Measurements from ENCODE around the gene GRIN2A.
"Not testable (repeated sequence)": the region's sequence is repeated elsewhere in the genome, so short reads cannot be mapped to it uniquely, and the experiment has no call there.

GRIN2A gene

DNA sequence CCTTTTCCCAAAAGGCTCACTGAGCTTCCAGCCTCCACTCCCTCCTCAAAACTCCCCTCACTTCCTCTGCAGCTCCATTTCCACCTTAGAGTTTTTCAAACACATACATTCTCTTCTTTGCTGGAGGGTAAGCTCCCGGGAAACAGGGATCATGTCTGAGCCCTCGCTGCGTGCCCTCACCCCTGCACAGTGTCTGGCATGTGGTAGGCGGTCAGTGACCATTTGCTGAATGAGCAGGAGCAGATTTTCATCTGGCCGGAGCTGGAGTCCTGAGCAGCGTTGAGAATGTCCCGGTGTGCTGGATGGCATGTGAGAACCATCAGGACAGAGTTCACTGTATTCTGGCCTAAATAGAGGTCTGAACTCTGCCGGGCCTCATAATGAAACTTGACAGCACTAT, 274.5 kb downstream of the GRIN2A start:
- DNase-seq, result no peak

DNA sequence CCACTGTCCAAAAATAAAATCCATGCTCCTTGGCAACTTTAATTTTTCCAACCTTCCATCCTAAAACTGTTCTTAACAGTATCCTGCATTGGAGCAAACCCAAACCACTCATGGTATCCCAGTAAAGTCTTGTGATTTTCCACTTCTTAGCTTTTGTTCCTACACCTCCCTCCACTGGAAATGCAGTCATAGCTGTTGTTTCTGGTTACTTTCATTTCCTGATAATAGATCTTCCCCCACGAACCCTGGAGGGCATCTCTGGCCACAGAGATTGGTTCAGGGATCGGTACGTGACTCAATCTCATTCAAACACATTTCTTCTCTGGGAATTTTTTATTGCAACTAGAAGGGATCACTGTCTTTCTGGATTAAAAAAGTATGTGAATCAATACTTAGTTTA, 276.0 kb downstream of the GRIN2A start:
- no peak for DNase-seq

DNA sequence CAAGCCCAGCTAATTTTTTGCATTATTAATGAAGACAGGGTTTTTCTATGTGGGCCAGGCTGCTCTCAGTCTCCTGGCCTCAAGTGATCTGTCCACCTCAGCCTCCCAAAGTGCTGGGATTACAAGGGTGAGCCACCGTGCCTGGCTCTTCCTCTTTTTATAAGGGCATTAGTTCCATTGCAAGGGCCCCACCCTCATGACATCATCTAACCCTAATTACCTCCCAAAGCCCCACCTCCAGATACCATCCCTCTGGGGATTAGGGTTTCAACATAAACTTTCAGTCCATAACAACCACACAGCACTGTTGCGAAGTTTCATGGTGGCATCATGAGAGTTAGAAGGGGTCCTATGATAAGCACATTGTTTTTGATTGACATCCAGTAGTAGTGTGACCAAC, 277.7 kb downstream of the GRIN2A start:
- DNase-seq, result no peak

DNA sequence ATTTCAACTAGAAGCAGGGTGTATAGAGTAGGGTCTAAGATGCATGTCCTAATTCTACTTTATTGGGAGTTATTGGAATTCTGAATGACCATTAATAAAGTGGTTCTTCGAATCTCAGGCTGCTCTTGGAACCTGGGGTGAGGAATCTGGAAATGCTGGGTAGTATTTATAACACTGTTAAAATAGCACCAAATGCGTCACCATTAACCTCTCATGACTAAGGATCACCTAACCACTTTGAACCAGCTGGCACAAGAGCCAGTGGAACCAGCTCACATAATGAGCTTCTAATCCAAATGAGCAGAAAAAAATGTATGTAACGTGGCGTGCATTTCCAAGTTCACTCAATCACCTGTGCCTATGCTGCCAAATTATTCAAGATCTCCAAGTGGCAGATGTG, 281.7 kb downstream of the GRIN2A start:
- DNase-seq, result no peak

DNA sequence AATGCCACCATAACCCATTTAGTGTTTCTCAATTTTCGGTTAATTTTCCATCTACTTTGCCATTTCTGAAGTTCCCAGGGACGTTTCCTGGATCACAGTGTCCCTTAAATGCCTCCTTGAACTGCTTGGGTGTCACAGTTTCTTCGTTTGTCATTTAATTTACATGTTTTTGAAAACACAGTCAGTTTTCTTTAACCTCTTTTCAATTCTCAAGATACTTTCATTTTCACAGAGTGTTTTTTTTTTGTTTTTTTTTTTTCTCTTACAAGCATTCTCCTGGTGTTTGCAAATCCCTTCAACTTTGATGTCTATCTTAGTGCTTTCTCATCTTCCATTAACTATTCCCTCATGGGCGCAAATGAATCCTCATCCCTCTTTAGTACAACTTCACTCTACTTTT, 283.7 kb downstream of the GRIN2A start:
- DNase-seq, result no peak

DNA sequence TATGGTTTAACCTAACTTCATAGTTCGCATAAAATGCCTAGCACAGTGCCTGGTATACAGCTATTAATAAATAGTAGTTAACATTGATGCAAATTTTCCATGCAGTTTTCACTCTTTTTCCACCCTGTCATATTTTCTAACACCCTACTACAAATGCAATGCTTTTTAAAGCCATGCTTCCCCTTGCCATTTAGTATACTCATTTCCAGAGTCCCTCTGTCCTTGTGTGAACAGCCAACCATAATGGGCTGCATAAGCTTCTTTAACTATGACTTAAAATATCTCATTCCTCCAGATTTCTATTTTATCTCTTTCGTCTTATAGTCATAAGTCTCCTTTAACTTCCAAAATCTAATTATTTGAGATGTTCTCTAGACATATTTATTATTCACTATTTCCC, 284.1 kb downstream of the GRIN2A start:
- no peak for DNase-seq

DNA sequence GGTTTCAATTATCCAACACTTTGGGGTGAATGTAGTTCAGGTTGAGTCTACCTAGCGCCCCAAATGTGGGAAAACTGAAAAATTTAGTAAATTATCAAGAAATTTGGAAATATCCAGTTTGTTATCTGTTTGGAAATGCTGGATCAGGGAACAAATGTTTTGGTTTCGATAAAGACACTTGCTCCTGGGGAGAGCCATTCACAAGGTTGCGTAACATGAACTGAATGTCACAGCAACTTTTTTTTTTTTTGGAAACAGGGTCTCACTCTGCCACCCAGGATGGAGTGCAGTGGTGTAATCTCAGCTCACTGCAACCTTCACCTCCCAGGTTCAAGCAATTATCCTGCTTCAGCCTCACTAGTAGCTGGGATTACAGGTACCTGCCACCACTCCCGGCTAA, 286.4 kb downstream of the GRIN2A start:
- DNase-seq, result no peak

DNA sequence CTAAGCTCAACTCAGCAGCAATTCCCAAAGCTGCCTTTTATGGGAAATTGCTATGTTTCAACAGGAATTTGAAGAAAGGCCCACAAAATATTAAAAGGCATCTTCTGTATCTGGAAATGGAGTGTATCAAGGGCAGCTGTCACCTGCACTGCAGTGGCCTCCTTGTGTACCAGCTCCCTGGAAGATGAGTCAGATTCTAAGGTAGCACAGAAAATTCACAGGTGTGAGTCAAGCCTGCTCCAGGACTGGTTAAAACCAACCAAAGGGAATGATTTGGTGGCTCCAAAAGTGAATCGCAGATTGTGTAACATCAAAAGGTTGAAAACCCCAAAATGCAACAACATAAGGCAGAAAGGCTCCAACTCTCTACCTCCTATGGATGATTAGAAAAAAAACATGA, 296.4 kb downstream of the GRIN2A start:
- DNase-seq, result no peak

DNA sequence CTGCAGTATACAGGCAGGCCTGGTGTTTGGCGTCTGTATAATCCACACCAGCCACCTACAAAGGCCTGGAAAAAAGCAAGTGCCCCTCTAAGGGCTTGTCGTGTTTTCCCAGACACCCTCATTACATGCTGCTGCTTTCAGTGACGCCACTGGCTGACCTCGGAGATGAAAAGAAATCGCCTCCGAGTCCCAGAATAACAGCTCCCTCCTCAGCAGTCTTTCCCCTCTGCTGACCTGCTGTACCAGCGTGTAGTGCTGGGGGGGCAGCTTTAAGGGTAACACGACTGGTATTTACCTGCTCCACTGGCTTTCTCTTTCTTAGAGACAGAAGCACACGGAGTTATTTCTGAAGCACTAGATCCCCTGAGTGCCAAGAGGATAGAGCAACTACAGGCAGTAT, 296.8 kb downstream of the GRIN2A start:
- no peak for DNase-seq

DNA sequence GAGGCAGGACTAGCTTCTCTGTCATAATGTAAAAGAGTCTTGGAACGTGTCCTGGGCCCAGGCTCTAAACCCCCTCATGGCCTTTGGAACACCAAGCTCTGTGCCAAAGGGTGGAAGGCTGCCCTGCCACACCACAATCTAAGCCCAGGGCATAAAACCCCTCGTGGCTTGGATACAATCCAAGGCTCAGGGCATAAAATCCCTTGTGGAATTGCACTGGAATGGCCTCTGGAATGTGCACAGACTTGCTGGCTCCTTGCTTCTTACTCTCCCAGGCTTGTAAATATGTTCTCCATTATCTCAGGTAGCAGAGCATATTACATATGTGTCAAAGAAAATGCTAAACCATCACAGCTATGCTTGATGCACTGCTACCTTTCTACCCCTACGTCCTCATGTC, 306.2 kb downstream of the GRIN2A start:
- not testable (repeated sequence) for DNase-seq

DNA sequence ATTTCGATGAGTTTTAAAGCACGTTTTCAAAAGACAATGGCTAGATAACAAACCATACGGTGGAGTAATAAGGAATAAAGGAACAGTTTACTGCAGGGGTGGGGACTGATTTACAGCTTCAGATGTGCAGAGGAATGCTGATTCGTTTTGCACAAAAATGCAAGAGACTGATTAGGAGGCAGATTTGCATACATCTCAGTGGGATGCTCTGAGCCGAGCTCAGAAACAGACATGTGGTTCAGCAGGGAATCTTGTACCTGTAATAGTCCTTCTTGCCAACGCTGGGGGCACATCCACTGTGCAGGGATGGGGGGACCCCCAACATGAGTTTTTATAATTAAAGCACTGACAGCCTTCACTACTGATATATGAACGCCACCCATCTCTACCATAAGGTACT, 308.0 kb downstream of the GRIN2A start:
- no peak for DNase-seq

DNA sequence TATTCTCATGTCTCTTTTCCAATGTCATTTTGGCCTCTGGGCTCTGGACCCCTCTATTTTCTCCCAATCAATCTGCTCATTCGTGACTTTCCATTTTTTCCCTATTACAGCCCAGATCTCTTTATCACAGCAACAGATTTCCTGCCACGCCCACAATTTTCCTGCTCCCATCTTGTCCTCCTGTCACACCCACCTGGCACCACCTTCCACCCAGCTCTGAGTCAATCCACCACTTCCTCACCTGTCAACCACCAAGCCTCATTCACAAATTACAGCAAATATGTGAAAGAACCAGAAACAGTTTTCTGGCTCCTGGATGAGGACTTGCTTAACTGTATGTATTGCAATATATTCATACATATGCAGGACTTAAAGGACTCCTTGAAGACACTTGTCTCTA, 311.3 kb downstream of the GRIN2A start:
- DNase-seq, result no peak

DNA sequence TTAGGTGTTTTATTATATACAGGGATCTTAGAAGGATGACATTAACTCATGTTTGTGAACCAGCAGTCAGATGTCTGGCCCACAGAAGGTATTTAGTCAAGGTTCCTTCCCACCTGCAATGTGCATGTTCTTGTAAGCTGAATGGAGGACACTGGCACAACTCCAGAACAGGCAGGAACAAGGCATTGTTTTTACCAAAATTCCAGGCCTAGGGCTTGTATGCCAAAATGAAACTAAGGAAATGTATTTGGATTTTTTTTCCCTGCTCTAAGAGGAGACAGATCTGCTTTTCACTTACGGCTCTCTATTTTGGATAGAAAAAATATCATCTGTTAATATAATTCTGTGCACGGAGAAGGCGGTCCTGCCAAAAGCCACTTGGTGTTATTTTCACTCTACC, 312.5 kb downstream of the GRIN2A start:
- DNase-seq, result no peak

DNA sequence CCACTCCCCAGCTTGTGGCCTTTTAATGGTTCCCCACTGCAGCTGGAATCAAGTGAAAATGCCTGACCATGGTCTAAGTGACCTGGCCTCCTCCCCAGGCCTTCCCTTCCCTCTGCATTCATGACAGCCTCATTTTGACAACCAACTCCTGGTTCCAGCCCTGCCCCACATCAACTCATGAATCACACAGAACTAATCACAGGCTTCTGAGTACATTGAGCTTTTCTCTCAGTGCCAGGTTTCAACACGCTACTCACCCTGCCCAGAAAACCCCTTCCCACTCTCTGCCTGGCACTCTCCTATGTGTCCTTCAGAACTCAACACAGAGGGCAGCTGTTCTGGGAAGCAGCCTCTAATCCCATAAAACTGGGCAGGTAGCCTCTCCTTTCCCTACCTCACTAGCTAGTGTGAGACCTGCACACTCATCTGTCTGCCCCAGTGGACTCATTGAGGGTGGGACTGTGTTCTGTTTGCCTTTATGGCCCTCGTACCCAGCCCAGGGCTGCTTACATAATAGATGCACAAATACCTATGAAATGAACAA, 313.6 kb downstream of the GRIN2A start:
- DNase-seq, result no peak

DNA sequence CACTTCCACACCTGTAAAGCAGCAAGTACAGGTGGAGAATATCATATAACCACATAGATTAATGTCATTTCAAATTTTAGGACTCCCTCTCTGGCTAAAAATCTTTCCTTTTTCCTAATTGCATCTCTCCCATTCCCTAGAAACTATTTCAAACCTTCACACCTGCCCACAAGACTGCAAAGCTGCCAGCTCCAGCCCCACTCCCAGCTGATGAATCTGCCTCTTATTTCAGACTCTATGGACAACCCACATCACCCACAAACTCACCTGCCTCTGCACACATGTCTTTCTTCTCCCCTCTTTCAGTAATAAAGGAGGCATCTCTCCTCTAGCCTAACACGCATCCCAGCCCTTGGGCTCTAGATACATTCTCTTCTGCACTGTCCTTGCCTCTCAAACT, 315.1 kb downstream of the GRIN2A start:
- no peak for DNase-seq

DNA sequence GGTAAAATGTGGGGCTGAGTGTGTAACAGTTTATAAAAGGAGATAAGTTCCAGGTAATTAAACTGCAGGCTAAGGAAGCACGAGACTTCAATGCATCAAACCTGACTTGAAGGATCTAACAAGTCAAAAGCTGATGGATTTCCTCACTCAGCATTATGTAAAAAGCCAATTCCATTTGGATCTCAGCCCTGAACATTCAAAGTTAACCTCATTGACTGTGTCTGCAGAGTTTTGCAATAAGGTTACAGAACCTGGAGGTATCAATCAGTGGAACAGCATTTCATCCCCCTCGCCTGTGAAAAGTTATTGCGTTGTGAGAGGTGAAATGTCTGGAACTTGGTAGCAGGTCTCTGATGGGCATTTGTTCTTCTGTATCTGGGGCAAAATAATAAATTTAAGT, 317.8 kb downstream of the GRIN2A start:
- DNase-seq, result no peak

DNA sequence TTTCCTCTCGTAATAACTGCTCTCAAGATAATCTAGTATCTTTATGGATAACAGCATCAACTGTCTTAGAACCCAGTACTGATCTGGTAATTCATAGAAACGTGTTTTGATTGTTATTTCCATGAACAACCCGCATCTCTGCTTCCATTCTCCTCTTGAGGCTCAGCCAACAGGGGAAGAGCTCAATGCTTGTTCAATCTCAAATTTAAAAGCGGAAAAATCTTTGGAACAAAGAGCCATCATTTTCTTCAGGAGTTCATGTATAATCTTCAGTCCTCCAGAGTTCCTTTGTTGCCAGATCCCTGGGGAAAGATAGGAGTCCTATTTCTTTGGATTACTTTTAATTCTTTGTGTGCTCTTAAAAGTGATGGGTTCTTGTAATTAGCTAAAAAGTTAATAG, 319.9 kb downstream of the GRIN2A start:
- DNase-seq, result no peak

DNA sequence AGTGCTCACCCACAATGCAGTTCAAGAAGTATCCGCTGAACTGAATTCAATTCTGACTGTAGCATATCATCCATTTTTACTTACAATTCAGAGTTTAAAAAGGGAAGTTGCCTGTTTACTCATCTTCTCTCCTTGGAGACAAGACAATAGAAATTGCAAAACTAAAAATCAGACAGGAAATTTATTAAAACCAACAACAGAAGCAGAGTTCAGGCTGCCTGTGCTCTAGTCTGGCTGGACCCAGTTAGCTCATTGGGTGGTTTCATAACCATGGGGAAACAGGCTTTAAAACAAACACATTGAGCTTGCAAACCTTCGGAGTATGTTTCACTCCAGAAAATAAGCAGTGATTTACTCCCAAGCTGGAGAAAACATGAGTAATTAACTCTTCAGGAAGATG, 321.4 kb downstream of the GRIN2A start:
- DNase-seq, result no peak

DNA sequence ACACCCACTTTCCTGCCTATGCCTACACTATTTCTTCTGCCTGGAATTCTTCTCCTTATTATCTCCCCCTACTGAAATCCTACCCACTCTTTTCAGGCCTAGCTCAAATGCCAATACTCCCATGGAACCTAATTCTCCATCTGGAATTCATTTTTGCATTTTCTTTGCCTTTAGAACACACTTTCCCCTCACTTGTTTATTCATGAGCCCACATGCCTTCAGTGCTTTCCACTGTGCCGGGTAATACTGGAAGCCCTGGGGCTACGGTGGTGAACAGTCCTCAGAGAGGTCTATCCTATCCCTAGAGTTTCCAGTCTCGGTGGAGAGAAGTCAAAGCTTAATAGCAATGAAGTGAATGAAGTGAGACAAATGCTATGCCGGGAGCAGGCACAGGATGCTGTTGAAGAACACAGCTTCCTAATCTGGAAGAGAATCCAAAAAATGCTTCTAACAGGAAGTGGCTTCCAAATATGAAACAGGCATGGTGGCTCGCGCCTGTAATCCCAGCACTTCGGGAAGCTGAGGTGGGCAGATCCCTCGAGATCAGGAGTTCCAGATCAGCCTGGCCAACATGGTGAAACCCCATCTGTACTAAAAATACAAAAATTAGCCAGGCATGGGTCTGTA, 322.4 kb downstream of the GRIN2A start:
- no peak for DNase-seq

DNA sequence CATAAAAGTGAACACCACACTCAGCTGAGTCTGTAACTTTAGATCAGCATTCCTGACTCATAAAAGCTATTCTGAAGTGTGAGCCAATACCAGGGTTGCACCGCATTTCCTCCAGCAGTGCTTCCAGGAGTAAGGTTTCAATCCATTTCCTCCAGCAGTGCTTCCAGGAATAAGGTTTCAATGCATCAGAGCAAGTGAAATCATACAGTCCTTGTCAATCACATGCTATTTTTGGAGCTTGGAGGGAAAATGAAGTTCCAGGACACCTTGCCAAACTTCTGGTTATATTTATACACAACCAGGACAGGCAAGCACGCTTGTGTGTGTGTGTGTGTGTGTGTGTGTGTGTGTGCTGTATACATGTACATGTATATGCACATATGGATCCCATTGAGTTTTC, 327.6 kb downstream of the GRIN2A start:
- no peak for DNase-seq

DNA sequence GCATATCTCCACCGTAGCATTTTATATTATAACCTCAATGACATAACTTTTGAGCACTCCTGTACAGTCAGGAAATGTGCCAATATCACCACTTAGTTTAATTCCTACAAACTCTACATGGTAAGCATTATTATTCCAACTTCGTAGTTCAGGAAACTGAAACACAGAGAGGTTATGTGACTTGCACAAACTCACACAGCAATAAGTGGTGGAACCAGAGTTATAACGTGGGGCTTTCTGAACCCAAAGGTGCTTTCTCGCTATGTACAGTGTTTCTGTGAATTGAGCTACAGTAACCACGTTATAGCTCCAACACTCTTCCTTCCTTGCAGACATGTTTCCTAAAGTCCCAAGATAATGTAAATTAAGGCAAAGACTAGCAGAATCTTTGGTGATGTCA, 330.2 kb downstream of the GRIN2A start:
- no peak for DNase-seq

DNA sequence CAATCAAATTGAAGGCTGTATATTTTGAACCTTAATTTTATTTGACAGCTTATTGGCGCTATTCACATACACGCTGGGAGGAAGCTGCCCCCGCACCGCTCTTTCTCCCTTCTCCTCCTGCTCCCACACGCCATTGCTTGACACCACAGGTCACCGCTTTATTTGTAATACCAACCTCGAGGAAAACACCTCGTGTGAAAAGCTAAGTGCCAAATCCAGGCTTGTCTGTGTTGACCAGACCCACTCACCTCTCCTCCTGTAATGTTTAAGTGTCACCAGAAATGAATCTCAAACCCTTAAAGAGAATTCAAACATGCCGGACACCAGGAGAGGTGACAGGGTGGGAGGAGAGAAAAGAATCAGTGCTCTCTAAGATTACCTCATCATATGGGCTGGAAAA, 331.4 kb downstream of the GRIN2A start:
- DNase-seq, result no peak

DNA sequence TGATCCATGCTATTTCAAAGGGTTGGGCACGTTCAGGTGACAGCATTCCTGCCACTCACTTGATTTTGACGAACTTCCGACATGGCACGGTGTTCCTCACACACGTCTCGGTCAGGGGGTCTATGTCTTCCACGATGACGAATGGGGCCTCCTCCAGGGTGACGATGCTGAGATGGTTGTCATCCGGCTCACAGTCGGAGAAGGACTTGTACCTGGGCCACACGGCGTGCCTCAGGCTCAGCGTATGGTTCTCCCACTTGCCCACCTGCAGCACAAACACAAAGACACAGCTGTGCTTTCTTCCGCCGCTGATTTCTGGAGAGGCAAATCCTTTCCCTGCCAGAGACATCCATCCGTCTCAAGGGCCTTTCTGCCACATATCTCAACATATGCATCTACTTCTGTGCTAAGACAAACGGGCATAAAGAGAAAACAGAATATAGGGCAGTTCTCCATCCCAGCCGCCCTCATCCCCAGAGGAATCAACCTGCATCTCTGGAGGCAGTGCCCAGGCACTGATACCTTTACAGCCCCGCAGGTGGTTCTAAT, 332.5 kb downstream of the GRIN2A start:
- no peak for DNase-seq

DNA sequence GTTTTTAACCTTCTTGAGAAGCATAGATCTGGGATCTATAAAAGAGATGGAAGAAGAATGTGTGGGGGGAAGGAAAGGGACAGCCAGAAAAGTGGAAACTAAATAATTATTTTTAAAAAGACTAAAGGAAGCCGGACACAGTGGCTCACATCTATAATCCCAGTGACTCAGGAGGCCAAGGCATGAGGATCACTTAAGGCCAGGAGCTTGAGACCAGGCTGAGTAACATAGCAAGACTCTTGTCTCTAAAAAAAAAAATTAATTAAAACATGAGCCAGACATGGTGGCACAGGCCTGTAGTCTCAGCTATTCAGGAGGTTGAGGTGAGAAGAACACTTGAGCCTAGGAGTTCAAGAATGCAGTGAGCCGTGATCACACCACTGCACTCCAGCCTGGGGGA, 335.1 kb downstream of the GRIN2A start:
- no peak for DNase-seq

DNA sequence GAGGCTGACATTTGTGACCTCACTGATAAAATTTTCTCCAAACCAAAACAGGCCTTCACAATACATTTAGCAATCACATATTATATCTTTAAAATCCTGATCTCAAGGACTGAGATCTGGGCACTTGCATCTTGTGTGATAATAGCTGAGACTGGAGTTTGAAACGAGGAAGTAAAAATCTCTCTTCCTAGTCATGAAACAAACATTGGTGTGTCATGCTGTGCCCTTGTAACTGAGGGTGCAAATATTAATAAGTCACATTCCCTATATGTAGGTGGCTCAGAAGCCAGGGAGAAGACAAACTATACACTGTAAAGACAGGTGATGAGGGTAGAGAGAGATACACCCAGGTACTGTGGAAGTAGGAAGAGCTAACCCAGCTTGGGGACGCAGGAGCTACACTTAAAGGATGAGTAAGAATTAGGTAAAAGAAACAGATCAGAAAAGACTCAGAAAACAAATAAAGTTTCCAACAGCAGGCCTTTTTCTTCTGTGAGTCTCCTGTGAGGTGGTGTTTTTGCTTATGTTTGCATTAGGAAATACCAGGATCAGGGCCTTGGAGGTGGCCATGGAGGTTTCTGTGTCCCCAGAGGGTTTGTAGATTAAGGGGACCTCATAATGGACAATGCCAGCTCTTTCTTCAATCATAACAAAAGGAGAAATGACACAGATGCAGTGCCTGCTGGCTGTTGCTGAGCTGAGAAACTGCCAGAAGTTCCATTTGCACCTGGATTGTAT, 335.7 kb downstream of the GRIN2A start:
- DNase-seq, result no peak
